HepG2 (cell line): ENCODE results near the gene VSTM4.

ENCODE experiments used
- RAD21 ChIP-seq: fragments of 450-650 bp; formaldehyde crosslinking; IDR thresholded peaks from 2 replicates; pipeline ENCODE4 v1.5.0; 2020; ENCODE audit warnings: mild to moderate bottlenecking
- ZBED4 ChIP-seq: sonication (generic); formaldehyde crosslinking; IDR thresholded peaks from 2 replicates; pipeline ENCODE4 v1.4.0; 2020; ENCODE audit warnings: missing genetic modification reagents, borderline replicate concordance
- ZFYVE20 ChIP-seq: sonication (generic); formaldehyde crosslinking; IDR thresholded peaks from 2 replicates; pipeline ENCODE4 v1.8.0; 2023; ENCODE audit warnings: low read depth, mild to moderate bottlenecking, moderate library complexity, missing genetic modification reagents, borderline replicate concordance

GRCh38 chr10:49009199-49009979 is 105.9 kb downstream of the VSTM4 start:
- TF ChIP-seq ZFYVE20 (no peak), ZBED4 (CRISPR knock-in tag) (no peak), RAD21 (CRISPR knock-in tag) (no peak)
